ENCODE data around the gene SLC39A8.
"Not testable (repeated sequence)": the region's sequence is repeated elsewhere in the genome, so short reads cannot be mapped to it uniquely, and the experiment has no call there.

The SLC39A8 gene

GRCh38 chr4:102299354-102300107 lies 45.8 kb downstream of the SLC39A8 start:
- DNase-seq (ENCODE audit: low spot score), result peak; percentile 86

GRCh38 chr4:102298716-102299115 lies 46.6 kb downstream of the SLC39A8 start:
- no peak for DNase-seq (ENCODE audit: low spot score)

- DNase-seq (ENCODE audit: low spot score), result no peak
Measured at GRCh38 chr4:102295153-102295862, 50.0 kb downstream of the SLC39A8 start.

GRCh38 chr4:102288497-102288896 lies 56.8 kb downstream of the SLC39A8 start:
- DNase-seq (ENCODE audit: low spot score), result no peak

GRCh38 chr4:102285831-102286230 lies 59.5 kb downstream of the SLC39A8 start:
- no peak for DNase-seq (ENCODE audit: low spot score)

- no peak for DNase-seq (ENCODE audit: low spot score)
Measured at GRCh38 chr4:102281171-102281839, 64.0 kb downstream of the SLC39A8 start.

- not testable (repeated sequence) for DNase-seq (ENCODE audit: low spot score)
Measured at GRCh38 chr4:102273317-102273716, 72.0 kb downstream of the SLC39A8 start.

- DNase-seq (ENCODE audit: low spot score), result no peak
Measured at GRCh38 chr4:102272318-102272717, 73.0 kb downstream of the SLC39A8 start.

GRCh38 chr4:102268355-102268754 lies 76.9 kb downstream of the SLC39A8 start:
- DNase-seq (ENCODE audit: low spot score), result peak; percentile 27

- DNase-seq (ENCODE audit: low spot score), result no peak
Measured at GRCh38 chr4:102263024-102263787, 82.1 kb downstream of the SLC39A8 start.

GRCh38 chr4:102259702-102260101 lies 85.6 kb downstream of the SLC39A8 start:
- no peak for DNase-seq (ENCODE audit: low spot score)

- no peak for DNase-seq (ENCODE audit: low spot score)
Measured at GRCh38 chr4:102259081-102259480, 86.2 kb downstream of the SLC39A8 start.

GRCh38 chr4:102256321-102256720 lies 89.0 kb downstream of the SLC39A8 start:
- DNase-seq (ENCODE audit: low spot score), result no peak

GRCh38 chr4:102253860-102254259 lies 91.4 kb downstream of the SLC39A8 start:
- no peak for DNase-seq (ENCODE audit: low spot score)

GRCh38 chr4:102252171-102252570 lies 93.1 kb downstream of the SLC39A8 start:
- no peak for DNase-seq (ENCODE audit: low spot score)

- no peak for DNase-seq (ENCODE audit: low spot score)
Measured at GRCh38 chr4:102250341-102250740, 94.9 kb downstream of the SLC39A8 start.

GRCh38 chr4:102247041-102247440 lies 98.2 kb downstream of the SLC39A8 start:
- DNase-seq (ENCODE audit: low spot score), result no peak

- DNase-seq (ENCODE audit: low spot score), result no peak
Measured at GRCh38 chr4:102246416-102246815, 98.9 kb downstream of the SLC39A8 start.

- DNase-seq (ENCODE audit: low spot score), result no peak
Measured at GRCh38 chr4:102244878-102245535, 100.3 kb downstream of the SLC39A8 start.

- DNase-seq (ENCODE audit: low spot score), result not testable (repeated sequence)
Measured at GRCh38 chr4:102243296-102243695, 102.0 kb downstream of the SLC39A8 start.

GRCh38 chr4:102234243-102234838 lies 110.9 kb downstream of the SLC39A8 start:
- DNase-seq (ENCODE audit: low spot score), result no peak
